CD4-positive, alpha-beta T cell (primary cell): ENCODE data around the gene RSPH10B2. TPM values are rescaled to one million over a fixed set of nuclear protein-coding genes. Genes with fewer than 3 reads are reported as not detected.
A peak's percentile ranks its signal among the peaks of the same experiment; 100 is the strongest.
"Not testable (repeated sequence)": the region's sequence is repeated elsewhere in the genome, so short reads cannot be mapped to it uniquely, and the experiment has no call there.

Source experiments
- ATAC-seq: fragments of 200-7000 bp; cut with Tn5 transposase; one replicate; pipeline ENCODE4 v1.10.0; 2022; ENCODE audit warnings: mild to moderate bottlenecking; ENCODE audit not compliant: poor library complexity
- CTCF ChIA-PET: fragments of 350-600 bp; sonication (Branson Sonifier 250); formaldehyde crosslinking; loops from one replicate; lab custom pipeline; 2021; ENCODE audit warnings: antibody characterized with exemption, inconsistent platforms; lab: Charles Lee
- POLR2A ChIA-PET: fragments of 350-600 bp; sonication (Branson Sonifier 250); formaldehyde crosslinking; loops from one replicate; lab custom pipeline; 2021; ENCODE audit warnings: antibody characterized with exemption, inconsistent platforms; lab: Charles Lee
- DNase-seq, 14 experiments: peaks; one replicate each; pipeline ENCODE4 v3.0.0-alpha.2; 2013 to 2020; ENCODE audit warnings: mixed read lengths in 2 of 14
- H3K27ac ChIP-seq, 2 donors: one replicate each; pipeline versions ENCODE4 v1.5.1 to v1.7.0; 2013; ENCODE audit warnings: low read length in 2 of 2, low read depth in 1 of 2, mild to moderate bottlenecking in 1 of 2
- H3K27me3 ChIP-seq, 2 experiments: 1 replicate in 1 of 2; 2 replicates in 1 of 2; pipeline versions ENCODE4 v1.6.1 to v1.7.0; 2013; ENCODE audit warnings: low read length in 2 of 2, control low read depth in 1 of 2, mild to moderate bottlenecking in 1 of 2, moderate library complexity in 1 of 2; ENCODE audit not compliant: insufficient read depth in 2 of 2, control insufficient read depth in 1 of 2
- H3K36me3 ChIP-seq: one replicate; pipeline ENCODE4 v1.6.1; 2013; ENCODE audit warnings: low read length, control low read depth; ENCODE audit not compliant: insufficient read depth
- H3K4me1 ChIP-seq: one replicate; pipeline ENCODE4 v1.6.1; 2013; ENCODE audit warnings: low read length, control low read depth; ENCODE audit not compliant: insufficient read depth
- H3K4me3 ChIP-seq: one replicate; pipeline ENCODE4 v1.5.1; 2013; ENCODE audit warnings: mild to moderate bottlenecking, low read length, moderate library complexity
- H3K9me3 ChIP-seq, 2 experiments: 1 replicate in 1 of 2; 2 replicates in 1 of 2; pipeline versions ENCODE4 v1.6.1 to v1.7.0; 2013; ENCODE audit warnings: low read length in 2 of 2, mild to moderate bottlenecking in 2 of 2, control low read depth in 1 of 2, moderate library complexity in 1 of 2; ENCODE audit not compliant: control insufficient read depth in 1 of 2, insufficient read depth in 1 of 2
- H3K27ac Mint-ChIP-seq: one replicate; pipeline ENCODE4 v1.8.0; 2020; ENCODE audit warnings: mixed read lengths
- H3K27me3 Mint-ChIP-seq: one replicate; pipeline ENCODE4 v1.8.0; 2021; ENCODE audit warnings: mixed read lengths
- H3K36me3 Mint-ChIP-seq: one replicate; pipeline ENCODE4 v1.8.0; 2021; ENCODE audit warnings: low read depth, mixed read lengths
- H3K4me1 Mint-ChIP-seq: one replicate; pipeline ENCODE4 v1.8.0; 2021; ENCODE audit warnings: low read depth, mixed read lengths
- H3K4me3 Mint-ChIP-seq: one replicate; pipeline ENCODE4 v1.8.0; 2020; ENCODE audit warnings: mild to moderate bottlenecking, mixed read lengths
- H3K9me3 Mint-ChIP-seq: one replicate; pipeline ENCODE4 v1.8.0; 2020; ENCODE audit warnings: mixed read lengths
- CTCF ChIP-seq: fragments of 200-600 bp; IDR thresholded peaks from one replicate; pipeline ENCODE4 v1.8.0; 2022; ENCODE audit warnings: antibody characterized with exemption, mild to moderate bottlenecking
- intact Hi-C, 2 experiments: fragments of 100-400 bp; cut with DNase I in 1 of 2; cut with micrococcal nuclease in 1 of 2; formaldehyde crosslinking; loops; one replicate each; pipeline versions ENCODE4 v1.15.1 to v1.9.0; 2023 to 2025; cut with DNase I, micrococcal nuclease
- total RNA-seq, 174 experiments: library from RNA in 2 of 174; stranded (reverse) in 2 of 174; gene quantifications; one replicate each; pipeline ENCODE4 v1.2.3 and lab custom pipeline; 2021 to 2026

Gene RSPH10B2
- total RNA-seq, 2 experiments from 2014 or later = not detected

- ChIA-PET CTCF (no interaction called here), POLR2A (no interaction called here)
- H3K9me3 ChIP-seq = peaks cover 0 to 5% of the 10 kb centered on the region in 2 experiments
- Mint-ChIP-seq H3K27me3 (no peaks in the 10 kb centered on the region), H3K4me1 (peaks cover 32% of the 10 kb centered on the region), H3K36me3 (peaks cover 34% of the 10 kb centered on the region), H3K27ac (no peak overlapping the region), H3K9me3 (no peaks in the 10 kb centered on the region), H3K4me3 (peak overlapping the region; percentile 95)
- DNase-seq (no peak), ATAC-seq (no peak)
- H3K4me1 ChIP-seq = peaks cover 30% of the 10 kb centered on the region
- H3K4me3 ChIP-seq = no peak overlapping the region
- H3K36me3 ChIP-seq = peaks cover 19% of the 10 kb centered on the region
- intact Hi-C loops = loop anchor here in 1 of 2 experiments (5.0 to 10.0 kb wide), 4 partner anchors 116 to 1664 kb away; partner anchors contain the start of genes INTS15, RBAK and ZDHHC4
- H3K27me3 ChIP-seq = no peaks in the 10 kb centered on the region
- no peak overlapping the region for H3K27ac ChIP-seq
- no peak for TF ChIP-seq CTCF
These were observed 45.6 kb upstream of the RSPH10B2 start for GRCh38 chr7:6708304-6708703.

GRCh38 chr7:6709808-6710207 lies 44.1 kb upstream of the RSPH10B2 start:
- Histone ChIP-seq H3K36me3 (peaks cover 5% of the 10 kb centered on the region), H3K27ac (no peak overlapping the region), H3K4me1 (peaks cover 21% of the 10 kb centered on the region), H3K9me3 (no peaks in the 10 kb centered on the region), H3K4me3 (no peak overlapping the region), H3K27me3 (no peaks in the 10 kb centered on the region)
- TF ChIP-seq CTCF = no peak
- Mint-ChIP-seq H3K4me1 (peaks cover 24% of the 10 kb centered on the region), H3K27ac (no peak overlapping the region), H3K36me3 (peaks cover 21% of the 10 kb centered on the region), H3K9me3 (no peaks in the 10 kb centered on the region), H3K4me3 (no peak overlapping the region), H3K27me3 (peaks cover 1% of the 10 kb centered on the region)
- ATAC-seq = no peak
- ChIA-PET POLR2A (no interaction called here), CTCF (no interaction called here)
- intact Hi-C loops = loop anchor here in 1 of 2 experiments (5.0 to 10.0 kb wide), 4 partner anchors 118 to 1665 kb away; partner anchors contain the start of genes INTS15, RBAK and ZDHHC4
- no peak for DNase-seq

- Histone ChIP-seq H3K27me3 (peaks cover 0 to 6% of the 10 kb centered on the region in 2 experiments), H3K4me1 (no peaks in the 10 kb centered on the region), H3K4me3 (no peak overlapping the region), H3K27ac (no peak overlapping the region), H3K9me3 (no peaks in the 10 kb centered on the region), H3K36me3 (no peaks in the 10 kb centered on the region)
- Mint-ChIP-seq H3K4me3 (no peak overlapping the region), H3K27me3 (peaks cover 19% of the 10 kb centered on the region), H3K4me1 (no peaks in the 10 kb centered on the region), H3K27ac (no peak overlapping the region), H3K9me3 (no peaks in the 10 kb centered on the region), H3K36me3 (no peaks in the 10 kb centered on the region)
- intact Hi-C loops = no loop called here
- no peak for ATAC-seq
- CTCF ChIA-PET = no interaction called here
- TF ChIP-seq CTCF = no peak
- POLR2A ChIA-PET = no interaction called here
- DNase-seq = no peak
These were observed 39.5 kb upstream of the RSPH10B2 start for GRCh38 chr7:6714360-6714759.

- H3K4me3 Mint-ChIP-seq, H3K9me3 ChIP-seq, H3K36me3 ChIP-seq, DNase-seq, H3K27ac Mint-ChIP-seq, H3K4me3 ChIP-seq, H3K4me1 ChIP-seq, CTCF ChIA-PET, POLR2A ChIA-PET, H3K27me3 ChIP-seq, H3K4me1 Mint-ChIP-seq, ATAC-seq, intact Hi-C loops, H3K9me3 Mint-ChIP-seq, H3K36me3 Mint-ChIP-seq, H3K27ac ChIP-seq: not testable (repeated sequence)
- peaks cover 19% of the 10 kb centered on the region for H3K27me3 Mint-ChIP-seq
These were observed 38.0 kb upstream of the RSPH10B2 start for GRCh38 chr7:6715898-6716297.
